Coronary artery (tissue), 2 donors: Measurements from ENCODE around the gene ZNF91.
"Not testable (repeated sequence)": the region's sequence is repeated elsewhere in the genome, so short reads cannot be mapped to it uniquely, and the experiment has no call there.

ENCODE experiments used
- DNase-seq: peaks from one replicate; pipeline ENCODE4 v3.0.0-alpha.2; 2017; ENCODE audit warnings: low spot score
- H3K27ac ChIP-seq, 2 donors: fragments of 200-600 bp; sonication (generic); one replicate each; pipeline ENCODE4 v1.5.1; 2016 to 2019
- H3K4me3 ChIP-seq: fragments of 200-600 bp; sonication (generic); 2 replicates; pipeline ENCODE4 v1.5.1; 2016; ENCODE audit warnings: mild to moderate bottlenecking, moderate library complexity
- CTCF ChIP-seq: fragments of 200-600 bp; sonication (generic); IDR thresholded peaks from one replicate; pipeline ENCODE4 v1.5.1; 2019; ENCODE audit warnings: antibody characterized with exemption

The ZNF91 gene

DNA sequence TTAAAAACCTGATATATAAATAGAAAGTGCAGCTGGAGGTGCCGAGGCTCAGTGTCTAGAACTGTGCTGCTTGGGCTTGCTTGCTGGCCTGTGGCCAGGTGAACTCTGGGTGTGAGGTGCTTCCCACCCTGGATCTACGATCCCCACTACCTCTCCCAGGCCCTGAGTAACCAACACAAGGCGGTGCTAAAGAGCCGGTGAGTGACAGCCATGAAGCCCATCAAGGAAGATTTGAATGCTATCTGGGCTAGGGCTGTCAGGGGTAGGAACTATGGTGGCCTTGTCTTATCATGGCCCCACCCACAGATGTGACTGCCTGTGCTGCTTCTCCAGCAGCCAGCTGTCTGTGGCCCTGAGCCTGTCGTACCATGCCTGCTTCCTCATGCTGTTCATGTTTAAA is 25.6 kb upstream of the ZNF91 start:
- DNase-seq: no peak
- TF ChIP-seq CTCF: no peak

DNA sequence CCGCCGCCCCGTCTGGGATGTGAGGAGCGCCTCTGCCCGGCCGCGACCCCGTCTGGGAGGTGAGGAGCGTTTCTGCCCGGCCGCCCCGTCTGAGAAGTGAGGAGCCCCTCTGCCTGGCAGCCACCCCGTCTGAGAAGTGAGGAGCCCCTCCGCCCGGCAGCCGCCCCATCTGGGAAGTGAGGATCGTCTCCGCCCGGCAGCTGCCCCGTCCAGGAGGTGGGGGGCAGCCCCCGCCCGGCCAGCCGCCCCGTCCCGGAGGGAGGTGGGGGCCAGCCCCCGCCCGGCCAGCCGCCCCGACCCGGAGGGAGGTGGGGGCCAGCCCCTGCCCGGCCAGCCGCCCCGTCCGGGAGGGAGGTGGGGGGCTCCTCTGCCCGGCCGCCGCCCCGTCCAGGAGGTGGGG is 24.0 kb upstream of the ZNF91 start:
- H3K27ac ChIP-seq, H3K4me3 ChIP-seq: not testable (repeated sequence)
- peak; percentile 9 for DNase-seq

More for the DNA sequence above, 25.6 kb upstream of the ZNF91 start:
- Histone ChIP-seq H3K27ac (no peak overlapping the region), H3K4me3 (no peak overlapping the region)

DNA sequence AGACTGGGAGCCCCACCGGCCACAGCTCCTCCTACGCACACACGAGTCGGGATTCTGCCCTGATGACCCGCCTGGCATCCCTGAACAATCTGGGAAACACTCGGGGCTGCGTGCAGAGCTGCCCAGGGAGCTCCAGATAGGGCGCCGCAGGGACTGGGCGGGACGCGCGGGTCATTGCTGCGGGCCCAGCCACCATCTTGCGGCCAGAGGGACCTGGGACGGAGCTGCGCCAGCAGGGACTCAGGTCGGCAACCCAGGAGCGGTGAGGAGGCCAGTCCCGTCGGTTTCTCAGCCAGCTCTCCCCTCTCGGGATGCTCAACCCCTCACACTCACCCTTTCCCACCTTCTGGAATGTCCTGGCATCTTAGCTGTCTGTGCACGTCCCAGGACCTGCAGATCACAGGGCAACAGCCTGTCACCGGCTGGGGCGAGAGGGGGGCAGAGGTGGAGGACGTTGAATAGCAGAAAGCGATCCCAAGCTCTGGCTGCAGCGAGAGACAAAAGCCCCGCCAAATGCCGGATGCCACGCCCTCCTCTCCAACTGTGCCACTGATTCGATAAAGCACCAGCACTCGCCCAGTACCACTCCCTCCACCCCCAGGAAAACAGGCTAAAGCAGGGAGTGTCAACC is 20.4 kb upstream of the ZNF91 start:
- DNase-seq: no peak
- H3K27ac ChIP-seq: no peak overlapping the region
- peak overlapping the region; percentile 71 for H3K4me3 ChIP-seq
- no peak for TF ChIP-seq CTCF

DNA sequence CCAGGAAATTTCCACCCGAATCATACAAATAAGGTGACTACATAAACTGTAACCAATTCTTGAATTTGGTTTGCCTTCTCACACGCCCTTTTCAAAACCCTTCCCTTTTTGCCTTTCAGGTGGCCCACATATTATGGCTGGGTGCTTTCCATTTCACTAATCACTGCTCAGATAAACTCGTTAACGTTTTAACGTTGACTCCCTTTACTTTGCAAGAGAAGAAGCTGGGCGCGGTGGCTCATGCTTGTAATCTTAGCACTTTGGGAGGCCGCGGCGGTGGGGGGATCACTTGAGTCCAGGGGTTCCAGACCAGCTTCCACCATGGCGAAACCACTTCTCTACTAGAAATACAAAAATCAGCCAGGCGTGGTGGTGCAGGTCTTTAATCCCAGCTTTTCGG is 19.8 kb upstream of the ZNF91 start:
- H3K27ac ChIP-seq: no peak overlapping the region
- TF ChIP-seq CTCF: no peak
- peak overlapping the region; percentile 71 for H3K4me3 ChIP-seq
- no peak for DNase-seq

DNA sequence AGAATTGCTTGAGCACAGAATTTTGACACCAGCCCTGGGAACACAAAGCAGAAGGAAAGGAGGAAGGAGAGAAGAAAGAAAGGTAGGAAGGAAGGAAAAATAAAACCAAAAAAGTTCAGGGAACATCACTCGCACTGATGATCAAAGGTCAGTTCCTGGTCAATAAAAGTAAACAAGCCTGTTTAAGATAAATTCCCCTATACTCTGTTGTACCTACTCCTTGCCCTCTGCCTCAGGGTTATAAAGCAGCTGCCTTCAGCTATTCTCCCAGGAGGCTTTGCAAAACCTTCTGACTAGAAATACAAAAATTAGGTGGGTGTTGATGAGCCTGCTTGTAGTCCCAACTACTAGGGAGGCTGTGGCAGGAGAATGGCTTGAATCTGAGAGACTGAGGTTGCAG is 14.9 kb upstream of the ZNF91 start:
- H3K4me3 ChIP-seq: no peak overlapping the region
- H3K27ac ChIP-seq: no peak overlapping the region
- peak; percentile 14 for DNase-seq
- TF ChIP-seq CTCF: no peak

GRCh38 chr19:23409392-23410048 is 14.2 kb upstream of the ZNF91 start:
- Histone ChIP-seq H3K4me3 (no peak overlapping the region), H3K27ac (no peak overlapping the region)
- DNase-seq: peak; percentile 53
- no peak for TF ChIP-seq CTCF

GRCh38 chr19:23407616-23408133 is 12.4 kb upstream of the ZNF91 start:
- peak; percentile 33 for DNase-seq
- Histone ChIP-seq H3K27ac (no peak overlapping the region), H3K4me3 (no peak overlapping the region)
- TF ChIP-seq CTCF: no peak
